Mammary epithelial cell (primary cell): ENCODE data around the gene SNRNP35.

Source experiments
- CTCF ChIP-seq, 2 donors: IDR thresholded peaks in 1 of 2; conservative IDR thresholded peaks in 1 of 2; 2 replicates each; pipeline ENCODE4 v1.5.1; 2011 to 2012; ENCODE audit warnings: inconsistent platforms in 2 of 2, low read length in 2 of 2, mild to moderate bottlenecking in 2 of 2, control low read depth in 1 of 2, low read depth in 1 of 2; ENCODE audit not compliant: insufficient read depth in 1 of 2; ENCODE audit errors: extremely low read depth in 1 of 2
- EZH2 ChIP-seq: IDR thresholded peaks from 2 replicates; pipeline ENCODE4 v1.6.1; 2012; ENCODE audit warnings: low read length, inconsistent platforms, borderline replicate concordance

- no peak for TF ChIP-seq CTCF (conservative IDR thresholded peaks at IDR 0.05 in 1 of 2, IDR thresholded peaks at IDR 0.05 in 1 of 2; ENCODE audit: extremely low read depth in 1 of 2, insufficient read depth in 1 of 2, low read depth in 1 of 2, low read length in 2 of 2)
- TF ChIP-seq EZH2, result no peak
Observed at GRCh38 chr12:123487428-123487827, 29.5 kb downstream of the SNRNP35 start.
